ENCODE data around the gene CHIC2.

Gene CHIC2

DNA sequence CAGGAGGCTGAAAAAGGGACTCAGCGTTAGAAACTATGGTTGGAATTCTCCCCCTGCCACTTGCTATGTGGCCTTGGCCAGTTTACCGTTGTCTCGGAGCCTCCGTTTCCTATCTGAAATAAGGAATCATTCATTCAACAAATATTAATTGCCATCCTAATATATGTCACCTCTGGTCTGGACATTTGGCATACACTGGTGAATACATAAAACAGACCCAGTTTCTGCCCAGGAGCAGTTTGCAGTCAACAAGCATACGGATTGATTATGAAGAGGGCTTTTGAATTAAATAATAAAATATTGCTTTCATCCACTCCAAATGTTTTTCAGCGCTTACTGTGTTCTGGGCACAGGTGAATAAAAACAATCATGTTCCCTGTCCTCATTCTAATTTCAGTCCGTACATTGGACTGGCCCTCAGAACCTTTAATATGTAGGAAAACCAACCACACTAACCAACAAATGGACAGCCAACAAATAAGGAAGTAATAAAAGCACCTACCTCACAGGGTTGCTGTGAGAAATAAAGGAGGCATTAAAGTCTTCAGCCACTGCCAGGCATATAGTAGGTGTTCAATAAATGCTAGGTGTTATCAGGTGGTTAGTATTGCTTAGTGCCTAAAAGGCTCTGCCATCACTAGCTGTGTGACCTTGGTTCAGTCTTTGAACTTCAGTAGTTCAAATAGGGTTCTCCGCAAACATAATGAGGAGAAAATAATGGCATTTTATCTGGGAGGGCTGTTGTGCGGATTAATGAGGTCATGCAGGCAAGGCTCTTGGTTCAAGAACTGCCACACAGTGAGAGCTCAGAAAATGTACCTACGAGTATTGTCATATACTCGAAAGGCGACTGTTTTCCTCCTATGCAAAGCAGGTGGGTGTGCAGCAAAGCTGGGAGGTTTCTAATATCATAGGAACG is 28.3 kb upstream of the CHIC2 start:
- no peak for TF ChIP-seq CTCF (IDR thresholded peaks at IDR 0.05; ENCODE audit: borderline replicate concordance, control extremely low read depth, extremely low read depth, insufficient read depth, missing control alignments)
- in situ Hi-C loops (cut with MboI; ENCODE audit: low sequenced_read_pairs, unreplicated experiment) = no loop called here
- peak; percentile 16 for DNase-seq (ENCODE audit: low spot score)

- DNase-seq (ENCODE audit: low spot score) = peak; percentile 80
- no peak for TF ChIP-seq CTCF (IDR thresholded peaks at IDR 0.05; ENCODE audit: borderline replicate concordance, control extremely low read depth, extremely low read depth, insufficient read depth, missing control alignments)
- in situ Hi-C loops (cut with MboI; ENCODE audit: low sequenced_read_pairs, unreplicated experiment) = no loop called here
Measured at GRCh38 chr4:54091637-54092404, 27.4 kb upstream of the CHIC2 start.

DNA sequence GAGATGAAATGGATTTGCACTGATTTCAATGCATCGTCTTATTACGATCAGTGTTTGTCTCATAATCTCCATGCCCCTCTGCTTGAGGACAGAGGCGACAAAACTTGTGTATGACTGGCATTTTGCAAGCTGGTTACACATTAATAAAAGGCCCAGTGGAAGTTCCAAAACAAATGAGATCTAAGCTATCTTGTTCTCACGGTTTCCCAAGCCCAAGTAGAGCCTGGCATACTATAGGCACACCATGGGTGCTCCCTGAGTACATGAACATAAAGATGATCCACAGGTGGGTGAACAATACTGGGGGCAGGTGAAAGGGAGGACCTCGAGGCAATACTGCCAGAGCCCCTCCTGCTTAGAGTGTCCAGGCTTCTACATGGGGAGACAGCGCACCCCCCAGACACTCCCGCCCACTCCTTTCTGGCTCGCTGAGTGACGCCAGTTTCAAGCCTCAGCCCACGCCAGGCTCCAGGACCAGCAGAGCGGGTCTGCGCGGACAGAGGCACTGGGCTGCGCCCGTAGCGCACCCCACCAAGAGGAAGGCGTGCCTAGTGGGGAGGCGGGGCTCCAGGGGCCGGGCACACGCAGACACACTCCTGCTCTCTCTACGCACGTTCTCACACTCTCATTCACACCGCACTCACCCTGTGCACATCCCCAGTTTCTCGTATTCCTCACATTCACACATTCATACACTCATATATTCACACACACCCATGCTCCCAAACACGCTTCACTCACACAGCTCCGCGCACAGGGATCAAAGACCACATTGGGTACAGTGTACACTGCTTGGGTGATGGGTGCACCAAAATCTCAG is 26.6 kb upstream of the CHIC2 start:
- no peak for TF ChIP-seq CTCF (IDR thresholded peaks at IDR 0.05; ENCODE audit: borderline replicate concordance, control extremely low read depth, extremely low read depth, insufficient read depth, missing control alignments)
- DNase-seq (ENCODE audit: low spot score) = peak; percentile 64
- in situ Hi-C loops (cut with MboI; ENCODE audit: low sequenced_read_pairs, unreplicated experiment) = no loop called here

GRCh38 chr4:54090404-54090803 is 26.0 kb upstream of the CHIC2 start:
- in situ Hi-C loops (cut with MboI; ENCODE audit: low sequenced_read_pairs, unreplicated experiment) = no loop called here
- no peak for DNase-seq (ENCODE audit: low spot score)
- no peak for TF ChIP-seq CTCF (IDR thresholded peaks at IDR 0.05; ENCODE audit: borderline replicate concordance, control extremely low read depth, extremely low read depth, insufficient read depth, missing control alignments)

GRCh38 chr4:54089875-54090274 is 25.5 kb upstream of the CHIC2 start:
- in situ Hi-C loops (cut with MboI; ENCODE audit: low sequenced_read_pairs, unreplicated experiment) = no loop called here
- no peak for TF ChIP-seq CTCF (IDR thresholded peaks at IDR 0.05; ENCODE audit: borderline replicate concordance, control extremely low read depth, extremely low read depth, insufficient read depth, missing control alignments)
- no peak for DNase-seq (ENCODE audit: low spot score)

- DNase-seq (ENCODE audit: low spot score) = no peak
- no peak for TF ChIP-seq CTCF (IDR thresholded peaks at IDR 0.05; ENCODE audit: borderline replicate concordance, control extremely low read depth, extremely low read depth, insufficient read depth, missing control alignments)
- in situ Hi-C loops (cut with MboI; ENCODE audit: low sequenced_read_pairs, unreplicated experiment) = no loop called here
Measured at GRCh38 chr4:54085284-54085683, 20.9 kb upstream of the CHIC2 start.

Measured in GM13976 (cell line).